LNCaP clone FGC (cell line): ENCODE measurements around the gene TSHZ2.

Experiments
- DNase-seq: peaks from one replicate; pipeline ENCODE4 v3.0.0-alpha.2; 2011; ENCODE audit warnings: low read depth
- H3K4me3 ChIP-seq: 2 replicates; pipeline ENCODE4 v1.5.1; 2011; ENCODE audit warnings: mild to moderate bottlenecking, low read depth, low read length, control low read depth
- CTCF ChIP-seq: IDR thresholded peaks from 2 replicates; pipeline ENCODE4 v1.5.1; 2012; ENCODE audit warnings: mild to moderate bottlenecking; ENCODE audit not compliant: control insufficient read depth, insufficient read depth; ENCODE audit errors: extremely low read depth

The TSHZ2 gene

GRCh38 chr20:53036992-53037391 lies 64.8 kb downstream of the TSHZ2 start:
- no peak overlapping the region for H3K4me3 ChIP-seq
- no peak for DNase-seq
- no peak for TF ChIP-seq CTCF

GRCh38 chr20:53037621-53038020 lies 65.5 kb downstream of the TSHZ2 start:
- DNase-seq, result no peak
- TF ChIP-seq CTCF, result no peak

GRCh38 chr20:53038299-53038698 lies 66.1 kb downstream of the TSHZ2 start:
- no peak for DNase-seq
- TF ChIP-seq CTCF, result no peak
- H3K4me3 ChIP-seq, result no peak overlapping the region

More at GRCh38 chr20:53037621-53038020, 65.5 kb downstream of the TSHZ2 start:
- H3K4me3 ChIP-seq, result no peak overlapping the region

GRCh38 chr20:53040693-53041589 lies 68.8 kb downstream of the TSHZ2 start:
- TF ChIP-seq CTCF, result no peak
- DNase-seq, result no peak
- H3K4me3 ChIP-seq, result no peak overlapping the region

- no peak for TF ChIP-seq CTCF
Measured at GRCh38 chr20:53042521-53042920, 70.4 kb downstream of the TSHZ2 start.

GRCh38 chr20:53044296-53044695 lies 72.1 kb downstream of the TSHZ2 start:
- no peak overlapping the region for H3K4me3 ChIP-seq
- DNase-seq, result no peak
- TF ChIP-seq CTCF, result no peak

More at GRCh38 chr20:53042521-53042920, 70.4 kb downstream of the TSHZ2 start:
- no peak overlapping the region for H3K4me3 ChIP-seq
- no peak for DNase-seq
